Measurements from ENCODE around the gene RGS6. TPM values are rescaled to one million over a fixed set of nuclear protein-coding genes. Genes with fewer than 3 reads are reported as not detected.

The RGS6 gene
- total RNA-seq, 1 experiment from 2014 or later = not detected

DNA sequence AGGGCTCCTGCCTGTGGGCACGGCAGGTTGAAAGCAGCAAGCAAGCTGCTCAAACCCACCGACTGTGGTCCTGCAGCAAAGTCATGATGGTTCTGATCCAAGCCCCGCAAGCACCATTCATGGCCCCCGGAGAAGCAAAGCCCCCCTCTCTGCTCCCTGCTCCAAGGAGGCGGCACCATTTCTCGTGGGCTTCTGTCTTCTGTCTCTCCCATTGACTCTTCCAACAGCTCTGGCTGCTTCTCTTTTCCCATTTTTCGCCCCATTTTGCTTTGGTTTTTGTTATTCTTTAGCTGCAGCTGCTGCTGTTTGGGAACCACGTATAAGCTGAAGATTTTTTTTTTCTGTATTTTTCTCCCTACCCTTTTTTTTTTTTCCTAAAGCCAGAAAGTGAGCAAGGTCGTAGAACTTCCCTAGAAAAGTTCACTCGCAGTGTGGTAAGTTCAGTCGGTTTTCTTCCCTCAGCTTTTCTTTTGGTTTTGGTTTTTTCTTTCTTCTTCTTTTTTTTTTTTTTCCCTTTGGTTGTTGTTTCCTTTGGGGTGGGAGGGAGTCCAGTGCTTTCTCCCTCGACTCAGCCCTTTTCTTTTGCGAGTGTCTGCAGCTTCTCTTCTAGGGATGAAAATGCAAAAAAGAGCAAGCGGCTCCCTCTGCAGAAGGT is 607.6 kb downstream of the RGS6 start:
- TF ChIP-seq, protein P1, sequence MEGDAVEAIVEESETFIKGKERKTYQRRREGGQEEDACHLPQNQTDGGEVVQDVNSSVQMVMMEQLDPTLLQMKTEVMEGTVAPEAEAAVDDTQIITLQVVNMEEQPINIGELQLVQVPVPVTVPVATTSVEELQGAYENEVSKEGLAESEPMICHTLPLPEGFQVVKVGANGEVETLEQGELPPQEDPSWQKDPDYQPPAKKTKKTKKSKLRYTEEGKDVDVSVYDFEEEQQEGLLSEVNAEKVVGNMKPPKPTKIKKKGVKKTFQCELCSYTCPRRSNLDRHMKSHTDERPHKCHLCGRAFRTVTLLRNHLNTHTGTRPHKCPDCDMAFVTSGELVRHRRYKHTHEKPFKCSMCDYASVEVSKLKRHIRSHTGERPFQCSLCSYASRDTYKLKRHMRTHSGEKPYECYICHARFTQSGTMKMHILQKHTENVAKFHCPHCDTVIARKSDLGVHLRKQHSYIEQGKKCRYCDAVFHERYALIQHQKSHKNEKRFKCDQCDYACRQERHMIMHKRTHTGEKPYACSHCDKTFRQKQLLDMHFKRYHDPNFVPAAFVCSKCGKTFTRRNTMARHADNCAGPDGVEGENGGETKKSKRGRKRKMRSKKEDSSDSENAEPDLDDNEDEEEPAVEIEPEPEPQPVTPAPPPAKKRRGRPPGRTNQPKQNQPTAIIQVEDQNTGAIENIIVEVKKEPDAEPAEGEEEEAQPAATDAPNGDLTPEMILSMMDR (IDR thresholded peaks at IDR 0.05; ENCODE audit: unreplicated experiment) = no peak
- Mint-ChIP-seq H3K36me3 (ENCODE audit: insufficient read depth, unreplicated experiment) (no peaks in the 10 kb centered on the region), H3K4me3 (ENCODE audit: low read depth, unreplicated experiment) (no peak overlapping the region), H3K27me3 (ENCODE audit: unreplicated experiment) (peaks cover 69% of the 10 kb centered on the region), H3K4me1 (ENCODE audit: low read depth, unreplicated experiment) (no peaks in the 10 kb centered on the region), H3K27ac (ENCODE audit: unreplicated experiment) (no peak overlapping the region), H3K9me3 (ENCODE audit: low read depth, unreplicated experiment) (no peaks in the 10 kb centered on the region)
- DNase-seq = no peak
- CTCF ChIA-PET = interaction anchor here (0.6 kb wide), 1 partner anchor 49 kb away, joined by 8 read pairs; no protein-coding TSS in a partner anchor
- intact Hi-C loops (cut with micrococcal nuclease; ENCODE audit: unreplicated experiment) = no loop called here
- no TSS peak for BruUV-seq (replicated peaks)

DNA sequence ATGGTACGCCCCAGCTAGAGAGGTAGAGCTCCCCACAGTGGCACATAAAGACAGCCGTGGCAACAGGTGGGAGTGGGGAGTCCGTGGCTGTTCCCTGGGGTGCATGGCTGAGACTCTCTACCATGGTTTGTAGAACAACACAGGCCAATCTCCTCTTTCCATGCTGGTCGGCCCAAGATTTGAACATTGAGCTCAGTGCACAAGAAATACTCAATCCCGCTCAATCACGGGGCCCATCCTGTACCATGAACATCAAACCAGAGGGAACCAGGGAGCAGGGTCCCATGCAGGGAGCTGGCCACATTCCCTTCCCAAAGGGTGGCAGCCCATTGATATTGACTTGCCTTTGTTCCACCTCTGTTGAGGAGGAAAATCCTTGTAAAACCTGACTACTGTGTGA is 608.6 kb downstream of the RGS6 start:
- intact Hi-C loops (cut with micrococcal nuclease; ENCODE audit: unreplicated experiment) = no loop called here
- Mint-ChIP-seq H3K9me3 (ENCODE audit: low read depth, unreplicated experiment) (no peaks in the 10 kb centered on the region), H3K4me3 (ENCODE audit: low read depth, unreplicated experiment) (no peak overlapping the region), H3K36me3 (ENCODE audit: insufficient read depth, unreplicated experiment) (no peaks in the 10 kb centered on the region), H3K27me3 (ENCODE audit: unreplicated experiment) (peaks cover 69% of the 10 kb centered on the region), H3K4me1 (ENCODE audit: low read depth, unreplicated experiment) (no peaks in the 10 kb centered on the region), H3K27ac (ENCODE audit: unreplicated experiment) (no peak overlapping the region)
- TF ChIP-seq, protein P1 (IDR thresholded peaks at IDR 0.05; ENCODE audit: unreplicated experiment) = no peak
- CTCF ChIA-PET = interaction anchor here (0.8 kb wide), 1 partner anchor 114 kb away, joined by 4 read pairs; no protein-coding TSS in a partner anchor
- DNase-seq = no peak
- BruUV-seq (replicated peaks) = no TSS peak

DNA sequence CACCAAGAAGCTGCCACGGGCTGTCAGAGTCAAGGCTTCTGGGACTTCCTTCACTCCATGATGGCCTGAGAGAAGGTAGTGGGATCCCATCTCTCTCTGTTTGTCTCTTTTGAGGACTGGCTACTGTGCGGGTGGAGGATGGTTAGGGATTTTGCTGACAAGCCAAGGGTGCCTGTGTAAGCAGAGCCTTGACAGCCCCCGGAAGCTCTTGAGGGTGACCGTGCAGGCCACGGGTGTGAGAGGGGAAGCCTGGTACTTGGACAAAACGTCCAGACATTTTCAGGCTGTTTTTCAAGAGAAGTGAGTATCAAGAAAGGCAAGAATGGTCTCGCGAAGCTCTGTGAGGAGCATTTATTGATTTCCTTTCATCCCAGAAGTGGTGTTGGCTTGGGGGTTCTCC is 609.3 kb downstream of the RGS6 start:
- no peak for DNase-seq
- TF ChIP-seq, protein P1 (IDR thresholded peaks at IDR 0.05; ENCODE audit: unreplicated experiment) = no peak
- intact Hi-C loops (cut with micrococcal nuclease; ENCODE audit: unreplicated experiment) = no loop called here
- no TSS peak for BruUV-seq (replicated peaks)
- Mint-ChIP-seq H3K36me3 (ENCODE audit: insufficient read depth, unreplicated experiment) (no peaks in the 10 kb centered on the region), H3K27ac (ENCODE audit: unreplicated experiment) (no peak overlapping the region), H3K9me3 (ENCODE audit: low read depth, unreplicated experiment) (no peaks in the 10 kb centered on the region), H3K4me1 (ENCODE audit: low read depth, unreplicated experiment) (no peaks in the 10 kb centered on the region), H3K4me3 (ENCODE audit: low read depth, unreplicated experiment) (no peak overlapping the region), H3K27me3 (ENCODE audit: unreplicated experiment) (peaks cover 69% of the 10 kb centered on the region)
- CTCF ChIA-PET = no interaction called here

DNA sequence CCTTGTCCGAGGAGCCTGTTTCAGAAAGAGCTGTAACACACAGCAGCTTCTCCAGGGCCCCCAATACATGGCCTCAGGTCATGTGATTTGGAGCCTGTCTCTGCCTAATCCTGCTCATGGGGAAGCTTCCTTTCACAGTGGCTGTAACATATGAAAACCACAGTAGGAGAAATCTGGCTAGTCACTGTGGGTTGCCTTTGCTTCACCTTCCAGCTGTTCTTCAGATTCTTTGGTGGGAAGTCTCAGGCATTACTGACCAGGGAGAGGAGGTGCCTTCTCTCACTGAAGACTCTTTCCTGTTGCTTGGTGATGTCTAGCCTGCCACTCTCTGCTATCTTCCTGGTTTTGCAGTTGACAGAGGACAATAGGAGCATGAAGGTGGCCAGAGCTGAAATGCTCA is 611.1 kb downstream of the RGS6 start:
- Mint-ChIP-seq H3K4me1 (ENCODE audit: low read depth, unreplicated experiment) (no peaks in the 10 kb centered on the region), H3K27me3 (ENCODE audit: unreplicated experiment) (peaks cover 73% of the 10 kb centered on the region), H3K36me3 (ENCODE audit: insufficient read depth, unreplicated experiment) (no peaks in the 10 kb centered on the region), H3K27ac (ENCODE audit: unreplicated experiment) (no peak overlapping the region), H3K4me3 (ENCODE audit: low read depth, unreplicated experiment) (no peak overlapping the region), H3K9me3 (ENCODE audit: low read depth, unreplicated experiment) (no peaks in the 10 kb centered on the region)
- intact Hi-C loops (cut with micrococcal nuclease; ENCODE audit: unreplicated experiment) = no loop called here
- TF ChIP-seq, protein P1 (IDR thresholded peaks at IDR 0.05; ENCODE audit: unreplicated experiment) = no peak
- BruUV-seq (replicated peaks) = no TSS peak
- CTCF ChIA-PET = interaction anchor here (0.6 kb wide), 1 partner anchor 200 kb away, joined by 3 read pairs; no protein-coding TSS in a partner anchor
- DNase-seq = no peak
